ENCODE results near the gene PGM5. TPM values are rescaled to one million over a fixed set of nuclear protein-coding genes. Genes with fewer than 3 reads are reported as not detected.
A peak's percentile ranks its signal among the peaks of the same experiment; 100 is the strongest.

PGM5 gene
- total RNA-seq, 1 experiment from 2014 or later = 0.08 TPM

GRCh38 chr9:68493958-68494577, 137.7 kb downstream of the PGM5 start:
- no peak for DNase-seq (ENCODE audit: low spot score)

GRCh38 chr9:68495247-68495646, 138.8 kb downstream of the PGM5 start:
- DNase-seq (ENCODE audit: low spot score) = no peak

- DNase-seq (ENCODE audit: low spot score) = no peak
Observed at GRCh38 chr9:68496356-68496755, 139.9 kb downstream of the PGM5 start.

GRCh38 chr9:68497629-68498028, 141.2 kb downstream of the PGM5 start:
- no peak for DNase-seq (ENCODE audit: low spot score)

- no peak for DNase-seq (ENCODE audit: low spot score)
Observed at GRCh38 chr9:68498816-68499215, 142.4 kb downstream of the PGM5 start.

- DNase-seq (ENCODE audit: low spot score) = no peak
Observed at GRCh38 chr9:68500457-68501381, 144.3 kb downstream of the PGM5 start.

- DNase-seq (ENCODE audit: low spot score) = no peak
Observed at GRCh38 chr9:68502279-68502678, 145.9 kb downstream of the PGM5 start.

GRCh38 chr9:68505681-68506409, 149.4 kb downstream of the PGM5 start:
- no peak for DNase-seq (ENCODE audit: low spot score)

- no peak for DNase-seq (ENCODE audit: low spot score)
Observed at GRCh38 chr9:68506551-68506950, 150.1 kb downstream of the PGM5 start.

GRCh38 chr9:68507130-68507805, 150.9 kb downstream of the PGM5 start:
- peak; percentile 39 for DNase-seq (ENCODE audit: low spot score)

- no peak for DNase-seq (ENCODE audit: low spot score)
Observed at GRCh38 chr9:68507806-68508145, 151.4 kb downstream of the PGM5 start.

GRCh38 chr9:68508547-68508946, 152.1 kb downstream of the PGM5 start:
- DNase-seq (ENCODE audit: low spot score) = no peak

- no peak for DNase-seq (ENCODE audit: low spot score)
Observed at GRCh38 chr9:68509689-68510088, 153.3 kb downstream of the PGM5 start.

- DNase-seq (ENCODE audit: low spot score) = no peak
Observed at GRCh38 chr9:68513385-68513784, 157.0 kb downstream of the PGM5 start.

- no peak for DNase-seq (ENCODE audit: low spot score)
Observed at GRCh38 chr9:68513981-68514380, 157.6 kb downstream of the PGM5 start.

GRCh38 chr9:68515326-68516017, 159.1 kb downstream of the PGM5 start:
- no peak for DNase-seq (ENCODE audit: low spot score)

GRCh38 chr9:68522131-68522530, 165.7 kb downstream of the PGM5 start:
- DNase-seq (ENCODE audit: low spot score) = no peak

- DNase-seq (ENCODE audit: low spot score) = no peak
Observed at GRCh38 chr9:68522954-68523353, 166.5 kb downstream of the PGM5 start.

- no peak for DNase-seq (ENCODE audit: low spot score)
Observed at GRCh38 chr9:68523367-68523936, 167.0 kb downstream of the PGM5 start.

- peak; percentile 83 for DNase-seq (ENCODE audit: low spot score)
Observed at GRCh38 chr9:68530618-68531017, 174.2 kb downstream of the PGM5 start.

- DNase-seq (ENCODE audit: low spot score) = no peak
Observed at GRCh38 chr9:68532131-68532530, 175.7 kb downstream of the PGM5 start.

Measured in HT-29 (cell line).